WTC11 (cell line): ENCODE measurements around the gene GRIN3B. TPM values are rescaled to one million over a fixed set of nuclear protein-coding genes. Genes with fewer than 3 reads are reported as not detected.

ENCODE experiments used
- ATAC-seq: fragments of 200-7000 bp; cut with Tn5 transposase; 2 replicates; pipeline ENCODE4 v1.10.0; 2021; ENCODE audit warnings: mild to moderate bottlenecking, moderate library complexity
- CTCF ChIA-PET: fragments of 300-600 bp; sonication (Branson Sonifier 250); formaldehyde crosslinking; loops from one replicate; lab custom pipeline; 2021; ENCODE audit warnings: antibody characterized with exemption; lab: Charles Lee
- POLR2A ChIA-PET: fragments of 350-600 bp; sonication (Branson Sonifier 250); formaldehyde crosslinking; loops from one replicate; lab custom pipeline; 2021; ENCODE audit warnings: antibody characterized with exemption; lab: Charles Lee
- DNase-seq: peaks from one replicate; pipeline ENCODE4 v3.0.0; 2021; ENCODE audit warnings: low spot score
- H3K27ac Mint-ChIP-seq: 2 replicates; pipeline ENCODE4 v1.8.0; 2021; ENCODE audit warnings: mixed read lengths
- H3K27me3 Mint-ChIP-seq: 2 replicates; pipeline ENCODE4 v1.8.0; 2021; ENCODE audit warnings: low read depth, mild to moderate bottlenecking, moderate library complexity, mixed read lengths
- H3K36me3 Mint-ChIP-seq: 2 replicates; pipeline ENCODE4 v1.8.0; 2021; ENCODE audit warnings: mixed read lengths
- H3K4me1 Mint-ChIP-seq: 2 replicates; pipeline ENCODE4 v1.8.0; 2022; ENCODE audit warnings: mixed read lengths
- H3K4me3 Mint-ChIP-seq: 2 replicates; pipeline ENCODE4 v1.8.0; 2021; ENCODE audit warnings: mild to moderate bottlenecking, moderate library complexity, mixed read lengths
- H3K9me3 Mint-ChIP-seq: 2 replicates; pipeline ENCODE4 v1.8.0; 2021; ENCODE audit warnings: mixed read lengths
- EMX1 ChIP-seq: fragments of 250-450 bp; sonication (Bioruptor Pico); IDR thresholded peaks from 2 replicates; pipeline ENCODE4 v1.8.0; 2021; ENCODE audit warnings: mild to moderate bottlenecking
- ETV6 ChIP-seq: sonication (generic); formaldehyde crosslinking; IDR thresholded peaks from 2 replicates; pipeline ENCODE4 v1.8.1; 2022; ENCODE audit warnings: mild to moderate bottlenecking, missing genetic modification reagents
- FOXP1 ChIP-seq: sonication (generic); formaldehyde crosslinking; IDR thresholded peaks from 2 replicates; pipeline ENCODE4 v1.8.0; 2022; ENCODE audit warnings: missing genetic modification reagents, mild to moderate bottlenecking, moderate library complexity, borderline replicate concordance
- JAZF1 ChIP-seq: fragments of 250-450 bp; sonication (Bioruptor Pico); IDR thresholded peaks from 2 replicates; pipeline ENCODE4 v1.9.0; 2021; ENCODE audit warnings: moderate library complexity, mild to moderate bottlenecking, inconsistent platforms
- MYBL2 ChIP-seq: sonication (generic); formaldehyde crosslinking; IDR thresholded peaks from 2 replicates; pipeline ENCODE4 v1.8.1; 2023; ENCODE audit warnings: mild to moderate bottlenecking, moderate library complexity, missing genetic modification reagents
- NFYB ChIP-seq: sonication (generic); formaldehyde crosslinking; conservative IDR thresholded peaks from 2 replicates; pipeline ENCODE4 v1.8.0; 2022; ENCODE audit warnings: low read depth, missing genetic modification reagents
- OVOL2 ChIP-seq: fragments of 250-450 bp; sonication (Bioruptor Pico); IDR thresholded peaks from 2 replicates; pipeline ENCODE4 v1.9.0; 2021; ENCODE audit warnings: mild to moderate bottlenecking, borderline replicate concordance
- RORB ChIP-seq: fragments of 250-450 bp; sonication (Bioruptor Pico); IDR thresholded peaks from 2 replicates; pipeline ENCODE4 v1.9.0; 2021; ENCODE audit warnings: mild to moderate bottlenecking
- SP1 ChIP-seq: sonication (generic); formaldehyde crosslinking; conservative IDR thresholded peaks from 2 replicates; pipeline ENCODE4 v1.8.1; 2022; ENCODE audit warnings: missing genetic modification reagents
- TEAD1 ChIP-seq: sonication (generic); formaldehyde crosslinking; IDR thresholded peaks from 2 replicates; pipeline ENCODE4 v1.8.0; 2022; ENCODE audit warnings: mild to moderate bottlenecking, missing genetic modification reagents
- ZNF263 ChIP-seq: sonication (generic); formaldehyde crosslinking; IDR thresholded peaks from 2 replicates; pipeline ENCODE4 v1.8.1; 2022; ENCODE audit warnings: low read depth, mild to moderate bottlenecking, moderate library complexity, missing genetic modification reagents
- ZNF396 ChIP-seq: fragments of 250-450 bp; sonication (Bioruptor Pico); IDR thresholded peaks from 2 replicates; pipeline ENCODE4 v1.8.0; 2021; ENCODE audit warnings: mild to moderate bottlenecking, moderate library complexity, borderline replicate concordance
- ZNF416 ChIP-seq: fragments of 250-450 bp; sonication (Bioruptor Pico); IDR thresholded peaks from 2 replicates; pipeline ENCODE4 v1.9.0; 2021; ENCODE audit warnings: mild to moderate bottlenecking, inconsistent platforms
- ZNF671 ChIP-seq: fragments of 250-450 bp; sonication (Bioruptor Pico); IDR thresholded peaks from 2 replicates; pipeline ENCODE4 v1.8.0; 2021; ENCODE audit warnings: mild to moderate bottlenecking
- total RNA-seq: library from RNA; stranded (reverse); gene quantifications from 3 replicates; pipeline ENCODE4 v1.2.3, GENCODE V29; 2021
- TF ChIP-seq, protein P1 (sequence below): sonication (generic); formaldehyde crosslinking; IDR thresholded peaks from 2 replicates; pipeline ENCODE4 v1.8.0; 2023; ENCODE audit warnings: missing genetic modification reagents
- TF ChIP-seq, protein P2 (sequence below): sonication (generic); formaldehyde crosslinking; IDR thresholded peaks from 2 replicates; pipeline ENCODE4 v1.8.1; 2023; ENCODE audit warnings: mild to moderate bottlenecking, missing genetic modification reagents, borderline replicate concordance
- TF ChIP-seq, protein P3 (sequence below): sonication (generic); formaldehyde crosslinking; IDR thresholded peaks from 2 replicates; pipeline ENCODE4 v1.8.0; 2023; ENCODE audit warnings: missing genetic modification reagents, mild to moderate bottlenecking, borderline replicate concordance
- TF ChIP-seq, protein P4 (sequence below): sonication (generic); formaldehyde crosslinking; IDR thresholded peaks from 2 replicates; pipeline ENCODE4 v1.8.1; 2022; ENCODE audit warnings: missing genetic modification reagents, borderline replicate concordance
- TF ChIP-seq, protein P5 (sequence below): sonication (generic); formaldehyde crosslinking; IDR thresholded peaks from 2 replicates; pipeline ENCODE4 v1.8.1; 2022; ENCODE audit warnings: low read depth, missing genetic modification reagents, borderline replicate concordance
- TF ChIP-seq, protein P6 (sequence below): sonication (generic); formaldehyde crosslinking; IDR thresholded peaks from 2 replicates; pipeline ENCODE4 v1.8.0; 2022; ENCODE audit warnings: mild to moderate bottlenecking, missing genetic modification reagents

Gene GRIN3B
- total RNA-seq, 1 experiment from 2014 or later: 1.9 TPM

DNA sequence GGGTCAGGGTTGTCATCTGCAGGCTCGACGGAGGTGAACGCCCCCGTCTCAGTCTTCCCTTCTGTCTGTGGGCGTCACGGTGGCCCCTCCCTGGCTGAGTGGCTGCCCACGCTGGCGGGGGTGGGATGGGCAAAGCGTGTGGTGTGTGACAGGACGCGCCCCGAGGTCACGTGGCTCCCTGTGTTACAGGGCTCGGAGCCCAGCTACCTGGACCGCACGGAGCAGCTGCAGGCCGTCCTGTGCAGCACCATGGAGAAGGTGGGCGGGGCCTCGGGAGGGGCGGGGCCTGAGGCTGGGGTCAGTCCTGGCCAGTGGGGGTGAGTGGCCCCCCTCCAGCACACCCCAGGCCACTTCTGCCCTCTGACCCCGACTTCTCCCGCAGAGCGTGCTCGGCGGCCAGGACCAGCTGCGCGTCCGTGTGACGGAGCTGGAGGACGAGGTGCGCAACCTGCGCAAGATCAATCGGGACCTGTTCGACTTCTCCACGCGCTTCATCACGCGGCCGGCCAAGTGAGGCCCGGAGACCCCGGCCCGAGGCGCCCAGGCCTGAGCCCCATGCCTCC is 6.3 kb upstream of the GRIN3B start:
- peak; percentile 63 for DNase-seq
- Mint-ChIP-seq H3K4me1 (peaks cover 5% of the 10 kb centered on the region; the same call in 1 of the 2 replicates), H3K9me3 (no peaks in the 10 kb centered on the region), H3K4me3 (no peak overlapping the region), H3K27me3 (peaks cover 24% of the 10 kb centered on the region), H3K36me3 (peaks cover 8% of the 10 kb centered on the region), H3K27ac (peak overlapping the region; percentile 63; the same call in 1 of the 2 replicates)
- TF ChIP-seq, protein P1, sequence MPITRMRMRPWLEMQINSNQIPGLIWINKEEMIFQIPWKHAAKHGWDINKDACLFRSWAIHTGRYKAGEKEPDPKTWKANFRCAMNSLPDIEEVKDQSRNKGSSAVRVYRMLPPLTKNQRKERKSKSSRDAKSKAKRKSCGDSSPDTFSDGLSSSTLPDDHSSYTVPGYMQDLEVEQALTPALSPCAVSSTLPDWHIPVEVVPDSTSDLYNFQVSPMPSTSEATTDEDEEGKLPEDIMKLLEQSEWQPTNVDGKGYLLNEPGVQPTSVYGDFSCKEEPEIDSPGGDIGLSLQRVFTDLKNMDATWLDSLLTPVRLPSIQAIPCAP (CRISPR knock-in tag): no peak
- TF ChIP-seq OVOL2 (CRISPR knock-in tag): no peak
- TF ChIP-seq, protein P2, sequence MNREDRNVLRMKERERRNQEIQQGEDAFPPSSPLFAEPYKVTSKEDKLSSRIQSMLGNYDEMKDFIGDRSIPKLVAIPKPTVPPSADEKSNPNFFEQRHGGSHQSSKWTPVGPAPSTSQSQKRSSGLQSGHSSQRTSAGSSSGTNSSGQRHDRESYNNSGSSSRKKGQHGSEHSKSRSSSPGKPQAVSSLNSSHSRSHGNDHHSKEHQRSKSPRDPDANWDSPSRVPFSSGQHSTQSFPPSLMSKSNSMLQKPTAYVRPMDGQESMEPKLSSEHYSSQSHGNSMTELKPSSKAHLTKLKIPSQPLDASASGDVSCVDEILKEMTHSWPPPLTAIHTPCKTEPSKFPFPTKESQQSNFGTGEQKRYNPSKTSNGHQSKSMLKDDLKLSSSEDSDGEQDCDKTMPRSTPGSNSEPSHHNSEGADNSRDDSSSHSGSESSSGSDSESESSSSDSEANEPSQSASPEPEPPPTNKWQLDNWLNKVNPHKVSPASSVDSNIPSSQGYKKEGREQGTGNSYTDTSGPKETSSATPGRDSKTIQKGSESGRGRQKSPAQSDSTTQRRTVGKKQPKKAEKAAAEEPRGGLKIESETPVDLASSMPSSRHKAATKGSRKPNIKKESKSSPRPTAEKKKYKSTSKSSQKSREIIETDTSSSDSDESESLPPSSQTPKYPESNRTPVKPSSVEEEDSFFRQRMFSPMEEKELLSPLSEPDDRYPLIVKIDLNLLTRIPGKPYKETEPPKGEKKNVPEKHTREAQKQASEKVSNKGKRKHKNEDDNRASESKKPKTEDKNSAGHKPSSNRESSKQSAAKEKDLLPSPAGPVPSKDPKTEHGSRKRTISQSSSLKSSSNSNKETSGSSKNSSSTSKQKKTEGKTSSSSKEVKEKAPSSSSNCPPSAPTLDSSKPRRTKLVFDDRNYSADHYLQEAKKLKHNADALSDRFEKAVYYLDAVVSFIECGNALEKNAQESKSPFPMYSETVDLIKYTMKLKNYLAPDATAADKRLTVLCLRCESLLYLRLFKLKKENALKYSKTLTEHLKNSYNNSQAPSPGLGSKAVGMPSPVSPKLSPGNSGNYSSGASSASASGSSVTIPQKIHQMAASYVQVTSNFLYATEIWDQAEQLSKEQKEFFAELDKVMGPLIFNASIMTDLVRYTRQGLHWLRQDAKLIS (CRISPR knock-in tag): no peak
- no peak for TF ChIP-seq SP1 (CRISPR knock-in tag)
- TF ChIP-seq EMX1 (CRISPR knock-in tag): no peak
- CTCF ChIA-PET: interaction anchor here (1.8 to 4.0 kb wide), 2 partner anchors 9 to 10 kb away, joined by 4 to 20 read pairs; partner anchors contain the start of gene WDR18
- POLR2A ChIA-PET: no interaction called here
- peak; percentile 6; the same call in 1 of the 2 replicates for ATAC-seq

DNA sequence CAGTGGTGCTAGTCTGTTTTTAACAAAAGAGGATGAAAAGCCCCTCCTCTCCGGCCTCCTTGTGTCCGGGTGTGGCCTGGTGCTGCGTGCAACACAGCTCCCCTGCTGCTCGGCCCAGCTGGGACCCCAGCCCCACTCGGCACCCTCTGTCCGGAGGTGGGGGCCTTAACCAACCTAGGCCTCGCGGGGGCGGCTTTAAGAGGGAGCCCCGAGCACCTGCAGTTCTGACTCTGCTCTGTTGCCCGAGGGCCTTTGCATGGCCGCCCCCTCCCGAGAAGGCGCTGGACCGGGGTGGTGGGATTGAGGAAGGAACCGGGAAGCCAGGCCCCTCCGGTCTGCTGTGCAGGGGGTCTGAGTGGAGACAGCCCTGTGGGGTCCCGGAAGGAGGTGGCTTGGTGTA is 5.7 kb upstream of the GRIN3B start:
- CTCF ChIA-PET: interaction anchor here (1.8 to 4.0 kb wide), 3 partner anchors 10 to 250 kb away, joined by 4 to 20 read pairs (median 10); partner anchors contain the start of gene WDR18
- TF ChIP-seq, protein P3, sequence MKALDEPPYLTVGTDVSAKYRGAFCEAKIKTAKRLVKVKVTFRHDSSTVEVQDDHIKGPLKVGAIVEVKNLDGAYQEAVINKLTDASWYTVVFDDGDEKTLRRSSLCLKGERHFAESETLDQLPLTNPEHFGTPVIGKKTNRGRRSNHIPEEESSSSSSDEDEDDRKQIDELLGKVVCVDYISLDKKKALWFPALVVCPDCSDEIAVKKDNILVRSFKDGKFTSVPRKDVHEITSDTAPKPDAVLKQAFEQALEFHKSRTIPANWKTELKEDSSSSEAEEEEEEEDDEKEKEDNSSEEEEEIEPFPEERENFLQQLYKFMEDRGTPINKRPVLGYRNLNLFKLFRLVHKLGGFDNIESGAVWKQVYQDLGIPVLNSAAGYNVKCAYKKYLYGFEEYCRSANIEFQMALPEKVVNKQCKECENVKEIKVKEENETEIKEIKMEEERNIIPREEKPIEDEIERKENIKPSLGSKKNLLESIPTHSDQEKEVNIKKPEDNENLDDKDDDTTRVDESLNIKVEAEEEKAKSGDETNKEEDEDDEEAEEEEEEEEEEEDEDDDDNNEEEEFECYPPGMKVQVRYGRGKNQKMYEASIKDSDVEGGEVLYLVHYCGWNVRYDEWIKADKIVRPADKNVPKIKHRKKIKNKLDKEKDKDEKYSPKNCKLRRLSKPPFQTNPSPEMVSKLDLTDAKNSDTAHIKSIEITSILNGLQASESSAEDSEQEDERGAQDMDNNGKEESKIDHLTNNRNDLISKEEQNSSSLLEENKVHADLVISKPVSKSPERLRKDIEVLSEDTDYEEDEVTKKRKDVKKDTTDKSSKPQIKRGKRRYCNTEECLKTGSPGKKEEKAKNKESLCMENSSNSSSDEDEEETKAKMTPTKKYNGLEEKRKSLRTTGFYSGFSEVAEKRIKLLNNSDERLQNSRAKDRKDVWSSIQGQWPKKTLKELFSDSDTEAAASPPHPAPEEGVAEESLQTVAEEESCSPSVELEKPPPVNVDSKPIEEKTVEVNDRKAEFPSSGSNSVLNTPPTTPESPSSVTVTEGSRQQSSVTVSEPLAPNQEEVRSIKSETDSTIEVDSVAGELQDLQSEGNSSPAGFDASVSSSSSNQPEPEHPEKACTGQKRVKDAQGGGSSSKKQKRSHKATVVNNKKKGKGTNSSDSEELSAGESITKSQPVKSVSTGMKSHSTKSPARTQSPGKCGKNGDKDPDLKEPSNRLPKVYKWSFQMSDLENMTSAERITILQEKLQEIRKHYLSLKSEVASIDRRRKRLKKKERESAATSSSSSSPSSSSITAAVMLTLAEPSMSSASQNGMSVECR (CRISPR knock-in tag): no peak
- TF ChIP-seq ZNF263 (CRISPR knock-in tag) (no peak), ETV6 (CRISPR knock-in tag) (no peak), EMX1 (CRISPR knock-in tag) (no peak), JAZF1 (CRISPR knock-in tag) (no peak), ZNF671 (CRISPR knock-in tag) (no peak), NFYB (CRISPR knock-in tag) (no peak), ZNF396 (no peak), RORB (no peak), FOXP1 (CRISPR knock-in tag) (no peak), MYBL2 (CRISPR knock-in tag) (no peak), TEAD1 (CRISPR knock-in tag) (no peak), ZNF416 (CRISPR knock-in tag) (no peak)
- TF ChIP-seq, protein P4, sequence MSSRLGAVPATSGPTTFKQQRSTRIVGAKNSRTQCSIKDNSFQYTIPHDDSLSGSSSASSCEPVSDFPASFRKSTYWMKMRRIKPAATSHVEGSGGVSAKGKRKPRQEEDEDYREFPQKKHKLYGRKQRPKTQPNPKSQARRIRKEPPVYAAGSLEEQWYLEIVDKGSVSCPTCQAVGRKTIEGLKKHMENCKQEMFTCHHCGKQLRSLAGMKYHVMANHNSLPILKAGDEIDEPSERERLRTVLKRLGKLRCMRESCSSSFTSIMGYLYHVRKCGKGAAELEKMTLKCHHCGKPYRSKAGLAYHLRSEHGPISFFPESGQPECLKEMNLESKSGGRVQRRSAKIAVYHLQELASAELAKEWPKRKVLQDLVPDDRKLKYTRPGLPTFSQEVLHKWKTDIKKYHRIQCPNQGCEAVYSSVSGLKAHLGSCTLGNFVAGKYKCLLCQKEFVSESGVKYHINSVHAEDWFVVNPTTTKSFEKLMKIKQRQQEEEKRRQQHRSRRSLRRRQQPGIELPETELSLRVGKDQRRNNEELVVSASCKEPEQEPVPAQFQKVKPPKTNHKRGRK: no peak
- TF ChIP-seq, protein P5, sequence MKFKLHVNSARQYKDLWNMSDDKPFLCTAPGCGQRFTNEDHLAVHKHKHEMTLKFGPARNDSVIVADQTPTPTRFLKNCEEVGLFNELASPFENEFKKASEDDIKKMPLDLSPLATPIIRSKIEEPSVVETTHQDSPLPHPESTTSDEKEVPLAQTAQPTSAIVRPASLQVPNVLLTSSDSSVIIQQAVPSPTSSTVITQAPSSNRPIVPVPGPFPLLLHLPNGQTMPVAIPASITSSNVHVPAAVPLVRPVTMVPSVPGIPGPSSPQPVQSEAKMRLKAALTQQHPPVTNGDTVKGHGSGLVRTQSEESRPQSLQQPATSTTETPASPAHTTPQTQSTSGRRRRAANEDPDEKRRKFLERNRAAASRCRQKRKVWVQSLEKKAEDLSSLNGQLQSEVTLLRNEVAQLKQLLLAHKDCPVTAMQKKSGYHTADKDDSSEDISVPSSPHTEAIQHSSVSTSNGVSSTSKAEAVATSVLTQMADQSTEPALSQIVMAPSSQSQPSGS (CRISPR knock-in tag): no peak
- TF ChIP-seq, protein P6, sequence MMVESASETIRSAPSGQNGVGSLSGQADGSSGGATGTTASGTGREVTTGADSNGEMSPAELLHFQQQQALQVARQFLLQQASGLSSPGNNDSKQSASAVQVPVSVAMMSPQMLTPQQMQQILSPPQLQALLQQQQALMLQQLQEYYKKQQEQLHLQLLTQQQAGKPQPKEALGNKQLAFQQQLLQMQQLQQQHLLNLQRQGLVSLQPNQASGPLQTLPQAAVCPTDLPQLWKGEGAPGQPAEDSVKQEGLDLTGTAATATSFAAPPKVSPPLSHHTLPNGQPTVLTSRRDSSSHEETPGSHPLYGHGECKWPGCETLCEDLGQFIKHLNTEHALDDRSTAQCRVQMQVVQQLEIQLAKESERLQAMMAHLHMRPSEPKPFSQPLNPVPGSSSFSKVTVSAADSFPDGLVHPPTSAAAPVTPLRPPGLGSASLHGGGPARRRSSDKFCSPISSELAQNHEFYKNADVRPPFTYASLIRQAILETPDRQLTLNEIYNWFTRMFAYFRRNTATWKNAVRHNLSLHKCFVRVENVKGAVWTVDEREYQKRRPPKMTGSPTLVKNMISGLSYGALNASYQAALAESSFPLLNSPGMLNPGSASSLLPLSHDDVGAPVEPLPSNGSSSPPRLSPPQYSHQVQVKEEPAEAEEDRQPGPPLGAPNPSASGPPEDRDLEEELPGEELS (CRISPR knock-in tag): no peak

More for the DNA sequence above, 5.7 kb upstream of the GRIN3B start:
- Mint-ChIP-seq H3K27ac (no peak overlapping the region), H3K27me3 (peaks cover 30% of the 10 kb centered on the region), H3K4me1 (peaks cover 5% of the 10 kb centered on the region; the same call in 1 of the 2 replicates), H3K36me3 (peaks cover 8% of the 10 kb centered on the region), H3K9me3 (no peaks in the 10 kb centered on the region), H3K4me3 (no peak overlapping the region)
- POLR2A ChIA-PET: interaction anchor here (1.0 kb wide), 1 partner anchor 33 kb away, joined by 3 read pairs; no protein-coding TSS in a partner anchor
- no peak for DNase-seq
- no peak for ATAC-seq
